NB4 (cell line): ENCODE measurements around the gene TJAP1.

Experiments used
- MYC ChIP-seq: IDR thresholded peaks from 2 replicates; pipeline ENCODE4 v1.6.1; 2011; ENCODE audit warnings: low read depth, low read length
- POLR2A ChIP-seq: IDR thresholded peaks from 2 replicates; pipeline ENCODE4 v1.6.1; 2011; ENCODE audit warnings: mild to moderate bottlenecking; ENCODE audit not compliant: insufficient read length; ENCODE audit errors: extremely low read depth
- TF ChIP-seq, protein P1 (sequence below): IDR thresholded peaks from one replicate; pipeline ENCODE4 v1.5.1; 2012; ENCODE audit warnings: low read depth, low read length
- TF ChIP-seq, protein P2 (sequence below): IDR thresholded peaks from 2 replicates; pipeline ENCODE4 v1.6.1; 2011; ENCODE audit warnings: low read depth, low read length

DNA sequence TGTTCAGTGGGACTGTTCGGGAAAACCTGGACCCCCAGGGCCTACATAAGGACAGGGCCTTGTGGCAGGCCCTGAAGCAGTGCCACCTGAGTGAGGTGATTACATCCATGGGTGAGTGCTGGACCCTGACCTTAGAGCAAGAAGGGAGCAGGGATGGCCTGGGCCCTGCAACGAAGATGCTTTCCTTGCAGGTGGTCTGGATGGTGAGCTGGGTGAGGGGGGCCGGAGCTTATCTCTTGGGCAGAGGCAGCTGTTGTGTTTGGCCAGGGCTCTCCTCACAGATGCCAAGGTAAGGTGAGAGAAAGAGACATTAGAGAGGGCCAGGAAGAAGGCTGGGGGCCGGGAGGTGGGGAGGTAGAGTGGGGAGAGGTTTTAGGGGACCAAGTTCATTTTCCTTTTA, 28.5 kb upstream of the TJAP1 start:
- TF ChIP-seq, protein P1, sequence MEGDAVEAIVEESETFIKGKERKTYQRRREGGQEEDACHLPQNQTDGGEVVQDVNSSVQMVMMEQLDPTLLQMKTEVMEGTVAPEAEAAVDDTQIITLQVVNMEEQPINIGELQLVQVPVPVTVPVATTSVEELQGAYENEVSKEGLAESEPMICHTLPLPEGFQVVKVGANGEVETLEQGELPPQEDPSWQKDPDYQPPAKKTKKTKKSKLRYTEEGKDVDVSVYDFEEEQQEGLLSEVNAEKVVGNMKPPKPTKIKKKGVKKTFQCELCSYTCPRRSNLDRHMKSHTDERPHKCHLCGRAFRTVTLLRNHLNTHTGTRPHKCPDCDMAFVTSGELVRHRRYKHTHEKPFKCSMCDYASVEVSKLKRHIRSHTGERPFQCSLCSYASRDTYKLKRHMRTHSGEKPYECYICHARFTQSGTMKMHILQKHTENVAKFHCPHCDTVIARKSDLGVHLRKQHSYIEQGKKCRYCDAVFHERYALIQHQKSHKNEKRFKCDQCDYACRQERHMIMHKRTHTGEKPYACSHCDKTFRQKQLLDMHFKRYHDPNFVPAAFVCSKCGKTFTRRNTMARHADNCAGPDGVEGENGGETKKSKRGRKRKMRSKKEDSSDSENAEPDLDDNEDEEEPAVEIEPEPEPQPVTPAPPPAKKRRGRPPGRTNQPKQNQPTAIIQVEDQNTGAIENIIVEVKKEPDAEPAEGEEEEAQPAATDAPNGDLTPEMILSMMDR, result no peak
- TF ChIP-seq, protein P2, sequence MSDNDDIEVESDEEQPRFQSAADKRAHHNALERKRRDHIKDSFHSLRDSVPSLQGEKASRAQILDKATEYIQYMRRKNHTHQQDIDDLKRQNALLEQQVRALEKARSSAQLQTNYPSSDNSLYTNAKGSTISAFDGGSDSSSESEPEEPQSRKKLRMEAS, result no peak
- no peak for TF ChIP-seq POLR2A
- no peak for TF ChIP-seq MYC
